Bone marrow (tissue), 2 donors: Measurements from ENCODE around the gene ZNF664.
"Not testable (repeated sequence)": the region's sequence is repeated elsewhere in the genome, so short reads cannot be mapped to it uniquely, and the experiment has no call there.

Source experiments
- DNase-seq, 2 donors: peaks; one replicate each; lab custom pipeline; 2025; lab: John Stamatoyannopoulos, UW

ZNF664 gene

GRCh38 chr12:123941624-123942237 is 31.3 kb upstream of the ZNF664 start:
- DNase-seq: no peak

- no peak for DNase-seq
Measured at GRCh38 chr12:123942238-123942653, 30.8 kb upstream of the ZNF664 start.

DNA sequence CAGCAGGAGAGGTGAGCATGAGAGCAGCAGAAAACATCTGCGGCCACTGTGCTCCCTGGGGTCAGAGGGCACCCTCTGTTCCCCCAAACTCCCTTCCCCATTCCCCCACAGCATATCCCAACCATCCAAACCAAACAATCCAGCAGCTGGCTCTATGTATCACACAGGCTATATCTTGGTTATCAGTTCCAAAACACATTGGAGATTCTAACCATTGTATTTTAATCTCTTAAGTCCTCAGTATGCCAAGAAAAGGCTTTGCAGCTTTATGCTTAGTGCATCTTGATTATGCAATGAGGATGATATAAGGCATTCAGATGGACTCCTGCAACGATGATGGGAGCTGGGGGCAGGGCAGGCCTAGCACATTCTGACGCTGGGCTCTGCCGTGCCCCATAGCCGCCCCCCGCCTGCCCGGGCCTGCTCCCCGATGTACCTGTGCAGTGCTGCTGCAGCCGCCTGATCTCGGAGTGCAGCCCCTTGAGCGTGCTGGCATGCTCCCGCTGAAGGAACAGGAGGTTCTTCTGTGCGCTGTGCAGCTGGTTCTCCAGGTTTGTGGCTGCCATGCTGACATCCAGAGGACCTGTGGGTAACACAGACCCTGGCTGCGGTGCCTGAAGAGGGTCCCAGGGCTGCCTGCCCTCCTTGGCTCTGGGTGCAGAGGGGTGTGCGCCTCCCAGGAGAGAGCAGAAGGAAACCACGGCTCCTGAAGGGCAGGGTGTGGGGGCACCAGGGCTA is 29.9 kb upstream of the ZNF664 start:
- DNase-seq: no peak

DNA sequence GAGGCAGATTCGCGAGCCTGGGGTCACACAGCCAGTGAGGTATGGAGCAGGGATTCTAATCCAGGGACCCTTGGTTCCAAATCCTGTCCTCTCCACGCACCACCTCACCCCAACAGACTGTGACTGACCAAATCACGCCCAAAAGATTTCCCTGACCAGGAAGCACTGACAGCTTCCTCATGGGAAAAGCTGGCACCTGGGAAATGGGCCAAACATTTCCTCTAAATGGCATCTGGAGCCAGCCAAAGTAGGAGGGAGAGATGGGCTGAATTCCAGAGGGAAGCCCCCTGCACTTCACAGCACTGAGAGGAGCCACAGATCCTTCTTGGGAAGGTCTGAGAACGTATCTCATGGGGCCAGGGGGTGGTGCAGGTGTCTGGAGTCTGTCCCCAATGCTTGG is 29.2 kb upstream of the ZNF664 start:
- no peak for DNase-seq

- no peak for DNase-seq
Measured at GRCh38 chr12:123944696-123945095, 28.3 kb upstream of the ZNF664 start.

DNA sequence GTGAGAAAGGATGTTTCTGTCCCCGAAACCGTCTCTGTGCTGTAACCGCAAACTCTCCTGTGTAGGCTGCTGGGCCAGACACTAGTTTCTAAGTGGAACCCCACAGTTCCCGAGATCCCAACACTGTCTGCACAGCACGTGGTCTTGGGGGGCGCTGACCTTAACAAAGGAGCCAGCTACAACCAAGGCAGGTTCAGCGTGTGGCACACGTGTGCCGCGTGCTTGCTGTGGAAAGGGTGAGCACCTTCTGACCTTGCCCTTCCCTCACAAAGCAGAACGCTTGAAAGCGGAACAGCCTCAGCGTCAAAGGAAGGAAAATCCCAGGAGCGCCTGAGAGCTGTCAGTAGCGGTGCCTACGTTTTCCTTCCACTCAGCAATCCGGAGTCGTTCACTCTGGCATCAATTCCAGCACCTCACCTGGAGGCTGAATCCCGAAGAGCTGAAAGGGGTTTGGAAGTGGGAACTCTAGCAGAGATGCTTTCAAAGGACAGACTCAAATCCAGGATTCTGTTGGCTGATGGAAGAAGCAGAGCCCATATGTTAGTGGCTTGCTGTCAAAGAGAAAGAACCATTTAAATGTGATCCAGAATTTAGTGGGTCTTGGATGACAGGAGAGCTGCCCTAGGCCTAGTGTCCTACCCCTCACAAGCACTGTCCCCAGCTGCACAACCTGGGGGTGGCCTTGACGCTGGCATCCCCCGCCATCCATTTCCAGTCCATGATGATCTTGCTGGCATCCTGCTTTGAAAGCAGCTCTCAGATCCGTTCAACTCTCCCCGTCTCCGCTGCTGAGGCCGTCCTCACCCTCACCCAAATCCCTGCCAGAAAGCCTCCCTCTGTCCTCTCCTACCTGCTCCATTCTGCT is 27.5 kb upstream of the ZNF664 start:
- DNase-seq: no peak

DNA sequence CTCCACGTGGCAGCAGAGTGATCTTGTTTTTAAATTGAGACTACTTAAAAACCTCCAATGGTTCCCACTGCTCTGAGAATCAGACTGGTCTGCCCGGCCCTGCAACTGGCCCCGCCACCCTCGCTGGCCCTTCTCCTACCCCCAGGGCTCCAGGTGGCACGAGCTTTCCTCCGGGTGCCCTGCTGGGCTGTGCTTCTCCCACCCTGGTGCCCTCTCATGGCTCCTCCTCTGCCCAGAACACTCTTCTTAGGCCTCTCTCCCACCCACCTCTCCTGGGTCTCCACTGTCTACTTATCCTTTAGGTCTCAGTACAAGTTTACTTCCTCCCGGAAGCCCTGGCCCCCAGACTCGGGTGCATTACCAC is 26.9 kb upstream of the ZNF664 start:
- no peak for DNase-seq

DNA sequence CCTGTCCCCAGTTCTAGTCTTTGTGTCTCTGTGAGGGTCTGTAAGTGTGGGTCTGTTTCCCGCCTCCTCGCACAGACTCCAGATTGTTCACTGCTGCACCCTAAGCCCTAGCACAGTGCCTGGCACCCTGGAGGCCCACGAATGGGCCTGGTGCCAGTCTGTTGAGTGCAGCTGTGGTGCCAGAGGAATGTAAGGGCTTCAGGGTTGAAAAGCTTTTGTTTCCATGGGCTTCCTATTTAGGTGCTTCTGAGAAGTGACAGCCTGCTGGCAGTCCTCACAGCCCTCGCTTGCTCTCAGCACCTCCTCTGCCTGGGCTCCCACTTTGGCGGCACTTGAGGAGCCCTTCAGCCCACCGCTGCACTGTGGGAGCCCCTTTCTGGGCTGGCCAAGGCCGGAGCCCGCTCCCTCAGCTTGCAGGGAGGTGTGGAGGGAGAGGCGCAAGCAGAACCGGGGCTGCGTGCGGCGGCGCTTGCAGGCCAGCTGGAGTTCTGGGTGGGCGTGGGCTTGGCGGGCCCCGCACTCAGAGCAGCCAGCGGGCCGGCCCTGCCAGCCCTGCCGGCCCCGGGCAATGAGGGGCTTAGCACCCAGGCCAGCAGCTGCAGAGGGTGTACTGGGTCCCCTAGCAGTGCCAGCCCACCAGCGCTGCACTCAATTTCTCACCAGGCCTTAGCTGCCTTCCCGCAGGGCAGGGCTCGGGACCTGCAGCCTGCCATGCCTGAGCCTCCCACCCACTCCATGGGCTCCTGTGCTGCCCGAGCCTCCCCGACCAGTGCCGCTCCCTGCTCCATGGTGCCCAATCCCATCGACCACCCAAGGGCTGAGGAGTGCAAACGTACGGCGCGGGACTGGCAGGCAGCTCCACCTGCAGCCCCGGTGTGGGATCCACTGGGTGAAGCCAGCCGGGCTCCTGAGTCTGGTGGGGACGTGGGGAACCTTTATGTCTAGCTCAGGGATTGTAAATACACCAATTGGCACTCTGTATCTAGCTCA is 26.2 kb upstream of the ZNF664 start:
- not testable (repeated sequence) for DNase-seq

DNA sequence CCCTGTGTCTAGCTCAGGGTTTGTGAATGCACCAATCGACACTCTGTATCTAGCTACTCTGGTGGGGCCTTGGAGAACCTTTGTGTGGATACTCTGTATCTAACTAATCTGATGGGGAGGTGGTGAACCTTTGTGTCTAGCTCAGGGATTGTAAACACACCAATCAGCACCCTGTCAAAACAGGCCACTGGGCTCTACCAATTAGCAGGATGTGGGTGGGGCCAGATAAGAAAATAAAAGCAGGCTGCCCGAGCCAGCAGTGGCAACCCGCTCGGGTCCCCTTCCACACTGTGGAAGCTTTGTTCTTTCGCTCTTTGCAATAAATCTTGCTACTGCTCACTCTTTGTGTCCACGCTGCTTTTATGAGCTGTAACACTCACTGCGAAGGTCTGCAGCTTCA is 25.5 kb upstream of the ZNF664 start:
- DNase-seq: not testable (repeated sequence)

GRCh38 chr12:123948401-123948795 is 24.6 kb upstream of the ZNF664 start:
- no peak for DNase-seq

DNA sequence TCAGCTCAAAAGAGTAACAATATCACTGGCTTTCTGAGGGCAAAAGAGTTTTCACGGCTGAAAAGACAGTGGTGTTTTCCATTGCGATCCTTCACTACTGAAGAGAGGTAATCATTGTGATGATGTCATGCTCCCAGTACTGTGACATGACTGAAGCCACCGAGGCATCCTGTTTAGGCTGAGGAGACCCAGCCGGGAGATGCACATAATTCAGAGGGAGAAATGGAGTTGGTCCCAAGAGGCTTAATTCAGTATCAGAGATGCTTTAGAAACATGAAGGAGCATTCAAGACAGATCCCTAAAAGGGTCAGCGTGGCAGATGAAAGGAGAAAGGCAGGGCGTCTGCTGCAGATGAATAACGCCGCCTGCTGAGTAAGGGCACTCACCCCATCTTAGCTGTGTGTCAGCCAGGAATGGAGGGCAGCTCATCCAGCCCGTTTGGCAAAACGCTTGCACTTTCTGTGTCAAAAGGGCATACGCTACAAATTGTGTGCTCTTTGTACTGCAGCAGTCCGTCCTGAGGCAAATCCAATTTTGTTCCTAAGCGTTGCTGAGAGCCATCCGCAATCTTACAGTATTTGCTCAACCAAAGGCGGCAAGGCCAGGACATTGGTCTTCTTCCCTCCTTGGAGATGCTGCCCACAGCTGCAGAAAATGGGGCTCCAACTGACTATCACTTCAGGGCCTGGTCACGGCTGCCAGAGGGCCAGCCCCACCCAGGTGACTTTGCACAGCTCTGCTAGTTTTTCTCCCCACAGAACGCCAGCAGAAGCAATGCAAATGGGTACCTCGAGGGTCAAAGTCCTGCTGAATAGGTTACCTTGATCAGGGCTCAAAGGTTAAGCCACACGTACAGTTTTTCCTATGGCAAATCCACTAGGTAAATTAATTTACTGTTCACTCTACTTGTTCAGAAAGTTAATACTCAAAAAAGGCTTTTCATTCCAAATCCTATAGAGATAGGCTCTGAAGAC is 23.9 kb upstream of the ZNF664 start:
- DNase-seq: no peak

DNA sequence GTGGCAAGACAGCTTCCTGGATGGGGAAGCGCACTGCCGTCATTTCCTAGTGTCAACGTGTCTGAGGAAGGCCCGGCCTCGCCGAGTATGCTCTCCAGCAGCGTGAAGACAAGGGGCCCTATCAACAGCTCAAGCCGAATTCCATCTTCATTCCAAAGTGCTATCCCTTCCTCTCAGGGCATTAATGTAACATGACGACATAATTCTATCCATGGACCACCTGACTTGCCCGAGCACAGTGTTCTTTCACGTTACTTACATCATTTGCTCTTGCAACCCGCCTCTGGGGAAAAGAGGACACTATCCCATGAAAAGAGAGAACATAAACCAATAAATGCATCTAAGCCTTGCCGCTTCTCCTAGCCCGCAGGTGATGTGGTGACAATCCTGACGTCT is 23.2 kb upstream of the ZNF664 start:
- no peak for DNase-seq

- no peak for DNase-seq
Measured at GRCh38 chr12:123950476-123951349, 22.3 kb upstream of the ZNF664 start.

DNA sequence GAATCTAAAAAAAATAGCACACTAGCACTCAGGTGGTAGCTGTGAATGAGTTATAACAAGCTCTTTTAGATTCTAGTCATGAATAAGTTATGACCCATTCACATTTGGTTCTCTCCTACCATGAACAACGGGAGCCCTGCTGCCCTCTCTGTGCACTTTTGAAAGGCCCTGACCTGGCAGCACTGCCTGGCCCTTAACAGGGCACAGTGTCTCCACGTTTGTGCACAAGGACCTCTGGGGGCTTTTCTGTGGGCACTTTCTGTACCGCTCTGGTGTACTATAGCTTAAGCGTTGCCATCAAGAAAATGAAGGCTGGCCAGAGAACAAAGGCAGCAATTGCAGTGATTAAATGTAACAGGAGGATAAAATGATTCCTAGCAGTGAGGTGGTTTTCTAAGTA is 21.5 kb upstream of the ZNF664 start:
- no peak for DNase-seq

GRCh38 chr12:123952037-123952436 is 21.0 kb upstream of the ZNF664 start:
- DNase-seq: no peak

- DNase-seq: no peak
Measured at GRCh38 chr12:123954647-123955350, 18.2 kb upstream of the ZNF664 start.

DNA sequence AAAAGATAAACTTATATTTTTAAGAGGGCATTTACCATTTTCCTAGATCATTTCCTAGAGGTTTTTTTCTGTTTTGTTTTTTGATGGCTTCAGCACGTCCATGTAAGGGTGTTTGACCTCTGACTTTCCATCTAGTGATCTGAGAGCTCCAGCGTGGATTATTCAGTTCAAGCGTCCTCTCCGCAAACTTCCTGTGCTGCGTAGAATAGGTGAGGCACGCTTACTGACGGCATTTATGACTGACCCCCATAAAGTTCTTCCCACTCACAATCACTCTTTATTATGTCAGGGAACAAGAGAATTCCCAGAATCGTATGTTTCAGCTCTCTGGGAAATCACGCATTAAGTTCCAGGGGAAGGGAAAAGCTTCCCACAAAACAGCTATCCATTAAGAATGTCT is 16.8 kb upstream of the ZNF664 start:
- DNase-seq: no peak

DNA sequence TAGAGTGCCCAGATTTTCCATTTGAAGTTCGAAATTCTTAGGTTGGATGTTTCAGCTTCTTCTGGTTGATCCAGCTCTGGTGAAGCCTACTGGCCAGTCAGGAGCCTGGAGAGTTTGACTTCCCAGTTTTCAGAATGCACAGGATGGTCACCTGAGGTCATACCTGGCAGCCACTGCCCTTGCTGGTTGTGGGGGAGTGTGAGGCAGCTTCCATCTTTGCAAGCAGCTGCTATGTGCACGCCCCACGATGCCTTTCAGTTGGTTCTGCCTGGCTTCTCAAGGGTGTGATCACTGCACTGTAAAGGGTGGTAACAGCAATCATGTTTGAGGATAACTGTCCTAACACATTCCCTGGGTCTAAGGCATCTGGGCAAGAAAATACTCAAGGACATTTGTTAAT is 15.8 kb upstream of the ZNF664 start:
- no peak for DNase-seq

- no peak for DNase-seq
Measured at GRCh38 chr12:123958462-123958861, 14.6 kb upstream of the ZNF664 start.
